CD4-positive, alpha-beta T cell treated with Interleukin-6 at 100 ng/mL for 8 hours (primary cell): ENCODE data around the gene WARS2.
"Not testable (repeated sequence)": the region's sequence is repeated elsewhere in the genome, so short reads cannot be mapped to it uniquely, and the experiment has no call there.

Experiments
- DNase-seq: peaks from one replicate; pipeline ENCODE4 v3.0.0-alpha.2; 2020; ENCODE audit warnings: mixed read lengths, low spot score

WARS2 gene

DNA sequence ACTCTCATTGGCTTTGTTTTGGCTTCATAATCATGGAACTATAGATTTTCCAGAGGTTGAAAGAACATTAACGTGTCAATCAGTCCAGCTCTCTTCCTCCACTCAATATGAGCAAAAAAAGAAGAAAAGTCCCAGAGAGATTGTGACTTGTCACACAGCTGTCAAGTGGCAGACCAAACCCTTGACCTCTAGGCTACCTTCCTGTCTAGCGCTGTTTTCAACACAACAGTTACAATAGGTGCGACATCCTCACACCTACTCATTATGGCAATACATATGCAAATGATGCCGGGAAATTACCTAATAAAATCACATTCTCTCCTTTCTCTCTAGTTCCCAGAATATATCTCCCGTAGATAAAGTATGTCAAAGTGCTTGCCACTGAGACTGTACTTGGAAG lies 1.1 kb downstream of the WARS2 start:
- peak; percentile 44 for DNase-seq

- DNase-seq = no peak
Observed at GRCh38 chr1:119136401-119136800, 4.1 kb downstream of the WARS2 start.

GRCh38 chr1:119133987-119134386 lies 6.5 kb downstream of the WARS2 start:
- no peak for DNase-seq

DNA sequence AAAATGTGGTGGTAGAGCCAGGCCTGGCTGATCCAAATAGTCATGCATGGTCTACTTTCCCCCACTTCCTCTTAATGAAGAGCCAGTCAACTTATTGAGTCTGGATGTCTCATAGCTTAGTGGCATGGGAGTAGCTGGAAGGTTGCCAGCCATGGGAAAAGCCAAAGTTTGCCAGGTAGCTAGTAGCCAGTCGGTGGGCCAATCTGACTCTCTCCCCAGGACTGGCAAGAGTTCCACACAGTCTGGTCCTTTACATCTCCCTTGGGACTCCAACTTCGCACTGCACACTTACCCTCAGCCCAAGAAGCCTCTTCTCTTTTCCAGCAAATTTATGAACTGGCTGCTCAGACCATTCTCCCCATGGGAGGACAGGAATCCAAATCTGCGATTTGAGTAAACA lies 8.3 kb downstream of the WARS2 start:
- no peak for DNase-seq

GRCh38 chr1:119125874-119126273 lies 14.6 kb downstream of the WARS2 start:
- no peak for DNase-seq

DNA sequence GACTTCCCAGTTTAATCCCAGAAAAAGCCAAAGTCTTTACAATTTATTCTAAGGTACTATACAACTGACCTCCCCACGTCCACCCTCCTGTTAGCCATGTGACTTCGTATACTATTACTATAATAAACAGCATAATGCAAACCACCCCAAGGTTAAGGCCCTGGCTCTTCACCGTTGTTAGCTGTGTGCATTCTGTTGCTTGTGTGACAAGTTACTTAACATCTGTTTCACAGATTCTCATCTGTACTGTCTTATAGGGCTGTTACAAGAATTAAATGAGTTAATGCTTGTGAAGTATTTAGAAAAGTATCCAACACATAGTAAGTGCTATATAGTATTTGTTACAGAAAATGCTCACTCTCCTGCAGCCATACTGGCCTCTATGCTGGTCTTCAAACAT lies 15.7 kb downstream of the WARS2 start:
- no peak for DNase-seq

- DNase-seq = not testable (repeated sequence)
Observed at GRCh38 chr1:119121872-119122271, 18.6 kb downstream of the WARS2 start.

- DNase-seq = no peak
Observed at GRCh38 chr1:119116725-119117124, 23.7 kb downstream of the WARS2 start.

DNA sequence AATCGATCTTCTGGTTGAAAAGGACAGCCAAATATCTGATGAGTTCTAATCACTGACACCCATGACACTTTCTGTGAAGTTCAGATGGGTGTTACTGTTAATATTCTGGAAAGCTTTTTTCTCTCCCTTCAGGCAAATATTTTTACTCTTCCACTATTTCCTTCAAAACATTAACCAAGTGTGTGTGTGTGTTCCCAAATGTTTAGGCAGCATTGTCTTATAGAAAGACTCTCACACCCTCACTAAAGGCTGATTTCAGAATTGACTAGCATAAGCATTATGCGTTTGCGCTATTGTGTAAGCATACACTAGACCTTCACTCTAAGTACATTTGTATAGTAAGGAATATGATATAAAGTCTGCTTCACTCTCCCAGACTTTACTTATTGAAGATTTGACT lies 24.7 kb downstream of the WARS2 start:
- no peak for DNase-seq

- DNase-seq = no peak
Observed at GRCh38 chr1:119115311-119115710, 25.1 kb downstream of the WARS2 start.

GRCh38 chr1:119114786-119115185 lies 25.7 kb downstream of the WARS2 start:
- no peak for DNase-seq

- DNase-seq = no peak
Observed at GRCh38 chr1:119112791-119113190, 27.7 kb downstream of the WARS2 start.

- no peak for DNase-seq
Observed at GRCh38 chr1:119112244-119112643, 28.2 kb downstream of the WARS2 start.

DNA sequence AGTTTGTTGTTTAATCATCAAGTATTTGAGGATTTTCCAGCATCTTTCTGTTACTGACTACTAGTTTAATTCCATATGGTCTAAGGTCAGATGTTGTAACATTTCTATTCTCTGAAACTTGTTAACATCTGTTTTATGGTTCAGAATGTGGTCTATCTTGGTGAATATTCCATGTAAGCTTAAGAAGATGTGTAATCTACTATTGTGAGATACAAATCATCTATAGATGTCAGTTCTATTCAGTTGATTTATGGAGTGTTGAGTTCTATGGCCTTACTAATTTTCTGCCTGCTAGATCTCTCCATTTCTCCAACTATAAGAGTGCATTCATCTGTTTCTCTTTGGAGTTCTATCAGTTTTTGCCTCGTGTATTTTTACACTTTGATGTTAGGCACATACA lies 31.5 kb downstream of the WARS2 start:
- no peak for DNase-seq

GRCh38 chr1:119103764-119104163 lies 36.7 kb downstream of the WARS2 start:
- DNase-seq = no peak

- no peak for DNase-seq
Observed at GRCh38 chr1:119102051-119102450, 38.4 kb downstream of the WARS2 start.

DNA sequence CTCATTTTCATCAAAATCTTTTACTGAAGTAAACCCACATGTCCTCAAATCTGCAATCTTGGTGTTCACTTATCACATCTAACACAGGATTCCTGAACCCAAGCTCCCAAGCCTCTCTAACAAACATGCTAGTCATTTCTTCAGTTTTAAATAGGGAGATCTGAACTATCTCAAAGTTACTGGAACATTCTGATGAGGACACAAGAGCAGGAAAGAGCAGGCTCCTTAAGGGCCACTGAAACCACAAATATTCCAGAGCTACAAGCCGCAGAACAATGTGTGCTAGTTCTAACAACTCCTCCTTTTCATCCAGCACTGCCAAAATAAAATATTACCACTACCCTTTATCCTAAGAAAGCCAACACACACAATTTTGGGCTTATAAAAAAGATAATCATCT lies 38.9 kb downstream of the WARS2 start:
- no peak for DNase-seq

DNA sequence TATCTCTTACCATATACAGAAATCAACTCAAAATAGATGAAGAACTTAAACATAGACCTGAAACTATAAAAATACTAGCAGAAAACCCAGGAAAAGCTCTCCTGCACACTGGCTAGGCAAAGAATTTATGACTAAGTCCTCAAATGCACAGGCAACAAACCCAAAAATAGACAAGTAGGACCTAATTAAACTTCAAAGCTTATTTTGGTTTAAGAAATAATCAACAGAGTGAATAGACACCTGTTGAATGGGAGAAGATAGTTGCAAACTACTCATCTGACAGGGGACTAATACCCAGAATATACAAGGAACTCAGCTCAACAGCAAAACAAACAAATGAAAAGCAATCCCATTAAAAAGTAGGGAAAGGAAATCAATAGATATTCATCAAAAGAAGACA lies 40.7 kb downstream of the WARS2 start:
- DNase-seq = no peak

GRCh38 chr1:119097380-119097779 lies 43.1 kb downstream of the WARS2 start:
- no peak for DNase-seq

DNA sequence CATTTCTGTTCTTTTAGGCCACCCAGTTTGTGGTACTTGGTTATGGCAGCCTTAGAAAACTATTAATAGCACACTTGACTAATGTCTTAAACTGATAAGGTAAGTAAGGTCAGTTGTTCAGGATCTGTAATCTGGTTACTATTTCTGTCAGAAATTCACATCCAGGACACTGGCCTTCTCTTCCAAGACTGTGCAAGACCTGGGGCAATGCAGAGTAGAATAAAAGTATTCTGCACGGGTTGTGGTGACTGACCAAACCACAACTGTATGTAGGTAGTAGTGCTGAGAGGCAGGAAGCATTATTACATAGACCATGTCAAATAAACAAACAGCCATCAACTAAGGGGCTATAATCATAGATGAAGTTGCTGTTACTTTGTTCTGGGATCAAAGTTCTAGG lies 46.7 kb downstream of the WARS2 start:
- DNase-seq = no peak

- DNase-seq = no peak
Observed at GRCh38 chr1:119091618-119092017, 48.8 kb downstream of the WARS2 start.

DNA sequence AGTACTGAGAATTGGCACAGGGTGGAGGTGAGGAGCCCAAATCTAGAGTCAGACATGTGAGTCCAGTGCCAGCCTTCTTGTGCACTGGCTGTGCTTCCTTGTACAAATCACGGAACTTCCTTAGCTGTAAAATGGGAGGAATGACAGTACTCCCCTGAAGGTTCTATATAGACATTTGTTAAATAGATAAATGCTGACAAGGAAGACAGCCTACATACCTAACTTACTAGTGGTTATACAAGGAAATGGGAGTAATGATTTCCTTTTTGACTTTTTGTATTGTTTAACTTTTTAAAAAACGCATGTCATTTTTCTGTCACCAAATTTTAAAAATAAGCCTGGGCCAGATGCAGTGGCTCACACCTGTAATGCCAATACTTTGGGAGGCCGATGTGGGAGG lies 50.2 kb downstream of the WARS2 start:
- DNase-seq = no peak

- no peak for DNase-seq
Observed at GRCh38 chr1:119086830-119087229, 53.6 kb downstream of the WARS2 start.

- DNase-seq = no peak
Observed at GRCh38 chr1:119084798-119085197, 55.7 kb downstream of the WARS2 start.

- DNase-seq = no peak
Observed at GRCh38 chr1:119083980-119084379, 56.5 kb downstream of the WARS2 start.
